ENCODE results near the gene BAG2. TPM values are rescaled to one million over a fixed set of nuclear protein-coding genes. Genes with fewer than 3 reads are reported as not detected.

Gene BAG2
- total and polyA plus RNA-seq, 2 of the 13 experiments (the other 11 are each of a cell fraction or from before 2014, with no cell fraction given), result 5.7 to 15.1 TPM

DNA sequence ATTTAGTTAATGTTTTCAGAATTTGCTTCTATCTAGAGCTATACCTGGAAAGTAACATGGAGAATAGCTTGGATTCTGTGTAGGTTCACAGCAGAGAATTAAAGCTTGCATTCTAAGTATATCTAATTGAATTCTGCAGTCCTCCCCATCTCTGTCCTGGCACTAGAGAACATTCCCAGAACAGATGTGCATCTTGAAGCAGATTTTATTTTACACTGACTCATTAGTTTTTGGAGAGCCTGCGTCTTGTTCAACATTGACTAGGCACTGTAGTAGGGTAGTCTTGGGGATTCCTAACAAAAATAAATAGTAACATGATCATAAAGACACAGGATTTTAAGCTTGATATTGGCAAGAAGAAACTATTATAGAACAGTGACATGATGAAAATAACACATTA, 36.2 kb upstream of the BAG2 start (continued):
- no peak for TF ChIP-seq KDM4B (CRISPR knock-in tag; IDR thresholded peaks at IDR 0.05)
- TF ChIP-seq ZNF484 (CRISPR knock-in tag; IDR thresholded peaks at IDR 0.05; ENCODE audit: borderline replicate concordance, low read depth), result no peak
- TF ChIP-seq, protein P1, sequence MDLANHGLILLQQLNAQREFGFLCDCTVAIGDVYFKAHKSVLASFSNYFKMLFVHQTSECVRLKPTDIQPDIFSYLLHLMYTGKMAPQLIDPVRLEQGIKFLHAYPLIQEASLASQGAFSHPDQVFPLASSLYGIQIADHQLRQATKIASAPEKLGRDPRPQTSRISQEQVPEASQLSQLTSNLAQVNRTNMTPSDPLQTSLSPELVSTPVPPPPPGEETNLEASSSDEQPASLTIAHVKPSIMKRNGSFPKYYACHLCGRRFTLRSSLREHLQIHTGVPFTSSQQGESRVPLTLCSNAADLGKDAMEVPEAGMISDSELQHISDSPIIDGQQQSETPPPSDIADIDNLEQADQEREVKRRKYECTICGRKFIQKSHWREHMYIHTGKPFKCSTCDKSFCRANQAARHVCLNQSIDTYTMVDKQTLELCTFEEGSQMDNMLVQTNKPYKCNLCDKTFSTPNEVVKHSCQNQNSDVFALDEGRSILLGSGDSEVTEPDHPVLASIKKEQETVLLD (CRISPR knock-in tag; IDR thresholded peaks at IDR 0.05; ENCODE audit: low read depth), result no peak
- no peak for TF ChIP-seq BCL6 (CRISPR knock-in tag; IDR thresholded peaks at IDR 0.05)
- no peak for TF ChIP-seq ZBTB43 (CRISPR knock-in tag; conservative IDR thresholded peaks at IDR 0.05)
- no peak for TF ChIP-seq ZNF781 (CRISPR knock-in tag; IDR thresholded peaks at IDR 0.05; ENCODE audit: borderline replicate concordance, not compliant biosample characterization)
- TF ChIP-seq NR2C2 (CRISPR knock-in tag; IDR thresholded peaks at IDR 0.05; ENCODE audit: borderline replicate concordance), result no peak
- no peak for TF ChIP-seq TERF1 (CRISPR knock-in tag; IDR thresholded peaks at IDR 0.05)

- no peak overlapping the region for H3K4me2 ChIP-seq (ENCODE audit: low read depth, low read length)
- ChIA-PET POLR2A (no interaction called here), CTCF (ENCODE audit: low intra/inter-chr PET ratio, low total read pairs) (no interaction called here)
- no peak overlapping the region for H2AFZ ChIP-seq (ENCODE audit: low read length)
- no peak overlapping the region for H3K27ac ChIP-seq (ENCODE audit: extremely low read length, insufficient read depth, low read length)
- no peak for ATAC-seq
- no peaks in the 10 kb centered on the region for H4K20me1 ChIP-seq (ENCODE audit: insufficient read depth, low read length)
- intact Hi-C loops (cut with micrococcal nuclease; ENCODE audit: unreplicated experiment) (no loop called here), in situ Hi-C loops (cut with HindIII; ENCODE audit: extremely low pct_ligation_motif_present, low pct_unique_long_range_greater_than_20kb) (no loop called here)
- H3K27me3 ChIP-seq (ENCODE audit: control insufficient read depth in 1 of 2, insufficient read depth in 2 of 2, low read length in 2 of 2), result no peaks in the 10 kb centered on the region
- 97% methylated on average over 2 of the region's 2 CpGs for WGBS (ENCODE audit: low lambda C conversion rate)
- peaks cover 6 to 49% of the 10 kb centered on the region in 2 experiments for H3K36me3 ChIP-seq (replicated peaks in 1 of 2; ENCODE audit: control insufficient read depth in 1 of 2, insufficient read depth in 2 of 2, low read length in 2 of 2)
- no peak for DNase-seq (ENCODE audit: low spot score)
- no TSS peak for BruUV-seq (replicated peaks)
- FAIRE-seq, result no peak
- no peak overlapping the region for H3K4me3 ChIP-seq (replicated peaks in 1 of 3; ENCODE audit: insufficient read depth in 1 of 3, low read depth in 2 of 3, low read length in 3 of 3)
- no peaks in the 10 kb centered on the region for H3K79me2 ChIP-seq (ENCODE audit: insufficient read depth, low read length)
- H3K4me1 ChIP-seq (ENCODE audit: insufficient read depth, low read length), result peaks cover 18% of the 10 kb centered on the region
- H3K9ac ChIP-seq (ENCODE audit: insufficient read depth, low read depth, low read length), result no peak overlapping the region
- no peaks in the 10 kb centered on the region for H3K9me3 ChIP-seq (ENCODE audit: low read length)
- TF ChIP-seq NFE2L2 (IDR thresholded peaks at IDR 0.05; ENCODE audit: low read length) (no peak), POLR2A (IDR thresholded peaks at IDR 0.05; ENCODE audit: insufficient read depth in 1 of 2, low read depth in 2 of 2, low read length in 2 of 2) (no peak), ZSCAN31 (CRISPR knock-in tag; IDR thresholded peaks at IDR 0.05; ENCODE audit: low read depth) (no peak), ATAD3A (CRISPR knock-in tag; IDR thresholded peaks at IDR 0.05) (no peak), ZNF550 (CRISPR knock-in tag; IDR thresholded peaks at IDR 0.05; ENCODE audit: borderline replicate concordance) (no peak), ZNF773 (CRISPR knock-in tag; IDR thresholded peaks at IDR 0.05; ENCODE audit: borderline replicate concordance) (no peak), ZNF788 (CRISPR knock-in tag; IDR thresholded peaks at IDR 0.05; ENCODE audit: borderline replicate concordance) (no peak)
- TF ChIP-seq, protein P2, sequence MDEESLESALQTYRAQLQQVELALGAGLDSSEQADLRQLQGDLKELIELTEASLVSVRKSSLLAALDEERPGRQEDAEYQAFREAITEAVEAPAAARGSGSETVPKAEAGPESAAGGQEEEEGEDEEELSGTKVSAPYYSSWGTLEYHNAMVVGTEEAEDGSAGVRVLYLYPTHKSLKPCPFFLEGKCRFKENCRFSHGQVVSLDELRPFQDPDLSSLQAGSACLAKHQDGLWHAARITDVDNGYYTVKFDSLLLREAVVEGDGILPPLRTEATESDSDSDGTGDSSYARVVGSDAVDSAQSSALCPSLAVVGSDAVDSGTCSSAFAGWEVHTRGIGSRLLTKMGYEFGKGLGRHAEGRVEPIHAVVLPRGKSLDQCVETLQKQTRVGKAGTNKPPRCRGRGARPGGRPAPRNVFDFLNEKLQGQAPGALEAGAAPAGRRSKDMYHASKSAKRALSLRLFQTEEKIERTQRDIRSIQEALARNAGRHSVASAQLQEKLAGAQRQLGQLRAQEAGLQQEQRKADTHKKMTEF (CRISPR knock-in tag; IDR thresholded peaks at IDR 0.05), result no peak
- TF ChIP-seq, protein P3, sequence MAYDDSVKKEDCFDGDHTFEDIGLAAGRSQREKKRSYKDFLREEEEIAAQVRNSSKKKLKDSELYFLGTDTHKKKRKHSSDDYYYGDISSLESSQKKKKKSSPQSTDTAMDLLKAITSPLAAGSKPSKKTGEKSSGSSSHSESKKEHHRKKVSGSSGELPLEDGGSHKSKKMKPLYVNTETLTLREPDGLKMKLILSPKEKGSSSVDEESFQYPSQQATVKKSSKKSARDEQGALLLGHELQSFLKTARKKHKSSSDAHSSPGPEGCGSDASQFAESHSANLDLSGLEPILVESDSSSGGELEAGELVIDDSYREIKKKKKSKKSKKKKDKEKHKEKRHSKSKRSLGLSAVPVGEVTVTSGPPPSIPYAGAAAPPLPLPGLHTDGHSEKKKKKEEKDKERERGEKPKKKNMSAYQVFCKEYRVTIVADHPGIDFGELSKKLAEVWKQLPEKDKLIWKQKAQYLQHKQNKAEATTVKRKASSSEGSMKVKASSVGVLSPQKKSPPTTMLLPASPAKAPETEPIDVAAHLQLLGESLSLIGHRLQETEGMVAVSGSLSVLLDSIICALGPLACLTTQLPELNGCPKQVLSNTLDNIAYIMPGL (CRISPR knock-in tag; IDR thresholded peaks at IDR 0.05; ENCODE audit: borderline replicate concordance in 1 of 2, low read depth in 1 of 2), result no peak
These were observed 34.8 kb upstream of the BAG2 start for GRCh38 chr6:57137350-57137749.

All from HepG2 (cell line).